Pancreas (tissue), 10 donors: ENCODE results near the gene EP400. TPM values are rescaled to one million over a fixed set of nuclear protein-coding genes. Genes with fewer than 3 reads are reported as not detected.
"Not testable (repeated sequence)": the region's sequence is repeated elsewhere in the genome, so short reads cannot be mapped to it uniquely, and the experiment has no call there.

Source experiments
- ATAC-seq, 4 donors: fragments of 200-7000 bp; cut with Tn5 transposase; one replicate each; pipeline versions ENCODE4 v1.8.0 to v1.9.1; 2020; ENCODE audit warnings: mild to moderate bottlenecking in 4 of 4, moderate library complexity in 4 of 4
- DNase-seq, 6 donors: peaks; one replicate each; pipeline ENCODE4 v3.0.0-alpha.2; 2020
- FAIRE-seq: peaks from 2 replicates; lab custom pipeline; 2012; peaks lifted over from hg19 to GRCh38; lab: Jason Lieb, UNC
- H3K27ac ChIP-seq, 4 donors: fragments of 200-600 bp; sonication (generic); 1 replicate in 3 of 4; 2 replicates in 1 of 4; pipeline versions ENCODE4 v1.5.0 to v1.8.0; 2020
- H3K27me3 ChIP-seq, 4 donors: fragments of 200-600 bp; one replicate each; pipeline ENCODE4 v1.8.0; 2021
- H3K36me3 ChIP-seq, 3 donors: fragments of 200-600 bp; sonication (generic) in 1 of 3; one replicate each; pipeline versions ENCODE4 v1.5.0 to v1.8.0; 2020 to 2021
- H3K4me1 ChIP-seq, 3 donors: fragments of 200-600 bp; one replicate each; pipeline ENCODE4 v1.8.0; 2021
- H3K4me3 ChIP-seq, 4 donors: fragments of 200-600 bp; sonication (generic) in 2 of 4; one replicate each; pipeline versions ENCODE4 v1.5.0 to v1.8.0; 2020 to 2021
- H3K9me3 ChIP-seq, 4 donors: fragments of 200-600 bp; one replicate each; pipeline ENCODE4 v1.8.0; 2021
- CTCF ChIP-seq, 4 donors: fragments of 200-600 bp; sonication (generic) in 3 of 4; IDR thresholded peaks; one replicate each; pipeline versions ENCODE4 v1.5.0 to v1.8.0; 2021; ENCODE audit warnings: antibody characterized with exemption in 4 of 4
- WGBS, 2 donors: extraction: QIAGEN DNeasy Blood & Tissue Kit; methylation state at CpG; one replicate each; pipeline ENCODE4 v1.1.7; 2013; 5-methylcytosine and 5-hydroxymethylcytosine counted together
- intact Hi-C, 3 donors: fragments of 100-400 bp; cut with DNase I; formaldehyde crosslinking; loops; one replicate each; pipeline versions ENCODE4 v1.11.1 to v1.14.2; 2022
- polyA plus RNA-seq, 2 donors: library from polyadenylated mRNA; stranded (reverse); fragments of 200-250 nt; gene quantifications; one replicate each; pipeline ENCODE4 v1.2.3, GENCODE V29; 2013
- total RNA-seq, 6 donors: library from RNA; stranded (reverse); fragmentation: NEBNext Ultra II Directional in 4 of 6; extraction: Animal tissue kit (Norgen Biotek cat#: 25700) in 4 of 6; gene quantifications; one replicate each; pipeline versions ENCODE4 v1.2.1 to v1.2.4, GENCODE V29; 2021 to 2023
- donor health status: healthy with polysubstance abuse.
- donor health status: DM: no; HTN: no; CAD: no; lungs with moderate emphysema.
- donor health status: DM: no; HTN: no; CAD: no.
- donor health status: control.
- donor health status: control.
- donor health status: Bipolar disorder and iron deficiency.
- donor health status: DM: yes; HTN: yes; CAD: no.
- donor health status: DM: no; HTN: no; CAD: no.
- donor health status: DM: no; HTN: no; CAD: no.
- donor health status: DM: yes; HTN: yes; CAD: no.

Gene EP400
- total and polyA plus RNA-seq, 8 donors, result 15.9 to 24.3 (median 16.7) TPM

GRCh38 chr12:132044661-132045412 lies 95.1 kb downstream of the EP400 start:
- FAIRE-seq (no peak), DNase-seq (no peak), ATAC-seq (no peak)
- H3K4me1 ChIP-seq, result peaks cover 0 to 4% (median 0%) of the 10 kb centered on the region in 3 donors
- H3K4me3 ChIP-seq, result no peak overlapping the region
- WGBS, 2 donors, result 93 to 94% methylated on average over 29 of the region's 29 CpGs
- H3K9me3 ChIP-seq, result no peaks in the 10 kb centered on the region
- H3K27me3 ChIP-seq, result no peaks in the 10 kb centered on the region
- TF ChIP-seq CTCF (IDR thresholded peaks at IDR 0.05), result no peak
- intact Hi-C loops, result no loop called here
- no peak overlapping the region for H3K27ac ChIP-seq
- peaks cover 0 to 35% (median 27%) of the 10 kb centered on the region in 3 donors for H3K36me3 ChIP-seq

GRCh38 chr12:132045751-132046150 lies 96.0 kb downstream of the EP400 start:
- peaks cover 0 to 41% (median 27%) of the 10 kb centered on the region in 3 donors for H3K36me3 ChIP-seq
- 92 to 94% methylated on average over 16 of the region's 16 CpGs for WGBS, 2 donors
- intact Hi-C loops, result no loop called here
- H3K27ac ChIP-seq, result no peak overlapping the region
- peaks cover 7 to 10% (median 8%) of the 10 kb centered on the region in 3 donors for H3K4me1 ChIP-seq
- no peak overlapping the region for H3K4me3 ChIP-seq
- DNase-seq (no peak), FAIRE-seq (no peak), ATAC-seq (no peak)
- no peaks in the 10 kb centered on the region for H3K9me3 ChIP-seq
- H3K27me3 ChIP-seq, result no peaks in the 10 kb centered on the region
- no peak for TF ChIP-seq CTCF (IDR thresholded peaks at IDR 0.05)

- H3K27me3 ChIP-seq, result no peaks in the 10 kb centered on the region
- H3K9me3 ChIP-seq, result no peaks in the 10 kb centered on the region
- FAIRE-seq (no peak), ATAC-seq (no peak), DNase-seq (no peak)
- no peak overlapping the region for H3K4me3 ChIP-seq
- H3K27ac ChIP-seq, result no peak overlapping the region
- H3K36me3 ChIP-seq, result peaks cover 0 to 44% (median 32%) of the 10 kb centered on the region in 3 donors
- TF ChIP-seq CTCF (IDR thresholded peaks at IDR 0.05), result no peak
- 90% methylated on average over 11 of the region's 11 CpGs for WGBS, 2 donors
- intact Hi-C loops, result no loop called here
- peaks cover 7 to 10% (median 10%) of the 10 kb centered on the region in 3 donors for H3K4me1 ChIP-seq
Observed at GRCh38 chr12:132046561-132046960, 96.8 kb downstream of the EP400 start.

- intact Hi-C loops, H3K4me3 ChIP-seq, DNase-seq, FAIRE-seq, H3K4me1 ChIP-seq, H3K27me3 ChIP-seq, H3K9me3 ChIP-seq, H3K27ac ChIP-seq, ATAC-seq: not testable (repeated sequence)
- peaks cover 0 to 50% (median 32%) of the 10 kb centered on the region in 3 donors for H3K36me3 ChIP-seq
- 93 to 94% methylated on average over 11 of the region's 11 CpGs for WGBS, 2 donors
Observed at GRCh38 chr12:132047630-132048029, 97.9 kb downstream of the EP400 start.

- DNase-seq, result peak in 2 of 6 donors; percentile 21
- Histone ChIP-seq H3K27ac (peak overlapping the region in 1 of 4 donors; percentile 18), H3K27me3 (no peaks in the 10 kb centered on the region), H3K9me3 (no peaks in the 10 kb centered on the region), H3K36me3 (peaks cover 0 to 56% (median 32%) of the 10 kb centered on the region in 3 donors), H3K4me1 (peaks cover 7 to 10% (median 10%) of the 10 kb centered on the region in 3 donors), H3K4me3 (no peak overlapping the region)
- TF ChIP-seq CTCF (IDR thresholded peaks at IDR 0.05), result no peak
- WGBS, 2 donors, result 57 to 59% methylated on average over 2 of the region's 2 CpGs
- intact Hi-C loops, result no loop called here
- FAIRE-seq, result no peak
- peak; percentile 45 to 72 (median 66) for ATAC-seq
Observed at GRCh38 chr12:132049442-132049841, 99.7 kb downstream of the EP400 start.
